ENCODE data around the gene SVOP. TPM values are rescaled to one million over a fixed set of nuclear protein-coding genes. Genes with fewer than 3 reads are reported as not detected.
"Not testable (repeated sequence)": the region's sequence is repeated elsewhere in the genome, so short reads cannot be mapped to it uniquely, and the experiment has no call there.

Gene SVOP
- total and polyA plus RNA-seq, 7 donors = 0.23 to 1.1 (median 0.68) TPM; not detected in 2

DNA sequence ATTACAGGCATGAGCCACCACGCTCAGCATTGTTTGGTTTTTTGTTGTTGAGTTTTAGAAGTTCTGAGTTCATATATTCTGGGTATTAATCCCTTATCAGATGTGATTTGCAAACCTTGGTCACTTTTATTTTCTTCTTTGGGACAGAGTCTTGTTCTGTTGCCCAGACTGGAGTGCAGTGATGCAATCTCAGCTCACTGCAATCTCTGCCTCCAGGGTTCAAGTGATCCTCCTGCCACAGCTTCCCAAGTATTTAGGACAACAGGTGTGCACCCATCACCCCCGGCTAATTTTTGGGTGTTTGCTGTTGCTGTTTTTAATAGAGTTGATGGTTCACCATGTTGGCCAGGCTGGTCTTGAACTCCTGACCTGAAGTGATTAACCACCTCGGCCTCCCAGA lies 43.3 kb upstream of the SVOP start:
- Histone ChIP-seq H3K4me1 (no peaks in the 10 kb centered on the region), H3K27me3 (no peaks in the 10 kb centered on the region), H3K27ac (no peak overlapping the region), H3K36me3 (peaks cover 7 to 62% (median 17%) of the 10 kb centered on the region in 4 donors), H3K4me3 (no peak overlapping the region), H3K9me3 (no peaks in the 10 kb centered on the region)
- no peak for DNase-seq
- WGBS, 2 donors = 64 to 88% methylated on average over 3 of the region's 3 CpGs
- TF ChIP-seq EP300 (IDR thresholded peaks at IDR 0.05) (no peak), POLR2A (IDR thresholded peaks at IDR 0.05) (no peak), POLR2AphosphoS5 (IDR thresholded peaks at IDR 0.05) (no peak), CTCF (IDR thresholded peaks at IDR 0.05) (no peak)
- intact Hi-C loops (cut with DNase I) = no loop called here

- H3K27ac ChIP-seq = no peak overlapping the region
- intact Hi-C loops (cut with DNase I) = no loop called here
- H3K27me3 ChIP-seq = no peaks in the 10 kb centered on the region
- H3K4me3 ChIP-seq = no peak overlapping the region
- no peak for TF ChIP-seq EP300 (IDR thresholded peaks at IDR 0.05)
- TF ChIP-seq CTCF (IDR thresholded peaks at IDR 0.05) = no peak
- TF ChIP-seq POLR2A (IDR thresholded peaks at IDR 0.05) = no peak
- no peak for TF ChIP-seq POLR2AphosphoS5 (IDR thresholded peaks at IDR 0.05)
- 94 to 96% methylated on average over 6 of the region's 6 CpGs for WGBS, 2 donors
- peaks cover 0 to 8% (median 4%) of the 10 kb centered on the region in 4 donors for H3K4me1 ChIP-seq
- no peak for DNase-seq
- peaks cover 0 to 64% (median 8%) of the 10 kb centered on the region in 4 donors for H3K36me3 ChIP-seq
- H3K9me3 ChIP-seq = no peaks in the 10 kb centered on the region
These were observed 37.9 kb upstream of the SVOP start for GRCh38 chr12:109058773-109059172.

DNA sequence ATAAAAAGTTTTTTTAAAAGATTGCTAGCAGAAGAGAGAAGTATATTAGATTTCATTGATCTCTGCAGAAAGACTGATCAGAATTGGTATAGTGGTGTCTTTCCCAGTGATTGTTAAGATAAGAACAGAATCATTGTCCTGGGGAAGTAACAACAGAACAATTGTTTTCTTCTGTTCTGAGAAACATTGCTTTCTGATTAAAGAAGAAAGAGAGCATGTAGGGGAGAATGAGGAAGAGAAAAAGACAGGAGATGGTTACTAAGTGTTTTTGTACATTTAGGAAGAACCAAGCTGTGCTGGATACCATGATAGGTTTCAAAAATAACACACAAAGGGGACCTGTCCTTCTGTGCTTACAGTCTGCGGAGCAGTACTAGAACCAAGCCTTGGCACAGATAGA lies 36.5 kb upstream of the SVOP start:
- TF ChIP-seq EP300 (IDR thresholded peaks at IDR 0.05) (no peak), CTCF (IDR thresholded peaks at IDR 0.05) (no peak), POLR2AphosphoS5 (IDR thresholded peaks at IDR 0.05) (no peak), POLR2A (IDR thresholded peaks at IDR 0.05) (no peak)
- WGBS, 2 donors = 97% methylated on average over 1 of the region's 1 CpG
- no peak overlapping the region for H3K27ac ChIP-seq

DNA sequence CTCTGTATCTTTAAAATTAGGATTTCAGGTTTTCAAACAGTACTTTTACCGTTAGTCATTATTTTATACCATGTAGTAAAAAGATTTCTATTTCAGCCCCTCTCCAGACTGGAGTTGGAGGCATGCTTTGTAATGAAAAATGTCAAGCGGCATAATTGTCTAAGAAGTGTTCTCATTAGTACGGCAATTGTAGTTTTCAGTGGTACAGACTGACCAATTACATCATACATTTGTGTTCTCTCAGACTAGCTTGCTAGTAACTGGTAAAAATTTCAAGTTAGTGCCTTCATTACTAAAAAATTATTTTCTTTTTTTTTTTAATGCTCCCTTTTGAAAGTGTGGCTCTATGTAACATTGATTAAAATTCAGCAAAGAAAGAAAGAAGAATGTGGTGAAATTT lies 36.0 kb upstream of the SVOP start:
- TF ChIP-seq EP300 (IDR thresholded peaks at IDR 0.05) (no peak), POLR2AphosphoS5 (IDR thresholded peaks at IDR 0.05) (no peak), POLR2A (IDR thresholded peaks at IDR 0.05) (no peak), CTCF (IDR thresholded peaks at IDR 0.05) (no peak)
- Histone ChIP-seq H3K36me3 (peaks cover 0 to 49% (median 8%) of the 10 kb centered on the region in 4 donors), H3K9me3 (no peaks in the 10 kb centered on the region), H3K4me3 (no peak overlapping the region), H3K27me3 (no peaks in the 10 kb centered on the region), H3K27ac (no peak overlapping the region), H3K4me1 (peaks cover 0 to 18% (median 15%) of the 10 kb centered on the region in 4 donors)
- WGBS, 2 donors = 81 to 90% methylated on average over 3 of the region's 3 CpGs
- DNase-seq = no peak
- intact Hi-C loops (cut with DNase I) = no loop called here

More for the DNA sequence above, 36.5 kb upstream of the SVOP start:
- DNase-seq = no peak
- Histone ChIP-seq H3K9me3 (no peaks in the 10 kb centered on the region), H3K36me3 (peaks cover 0 to 51% (median 8%) of the 10 kb centered on the region in 4 donors), H3K4me1 (peaks cover 0 to 15% (median 13%) of the 10 kb centered on the region in 4 donors), H3K27me3 (no peaks in the 10 kb centered on the region), H3K4me3 (no peak overlapping the region)
- intact Hi-C loops (cut with DNase I) = no loop called here

DNA sequence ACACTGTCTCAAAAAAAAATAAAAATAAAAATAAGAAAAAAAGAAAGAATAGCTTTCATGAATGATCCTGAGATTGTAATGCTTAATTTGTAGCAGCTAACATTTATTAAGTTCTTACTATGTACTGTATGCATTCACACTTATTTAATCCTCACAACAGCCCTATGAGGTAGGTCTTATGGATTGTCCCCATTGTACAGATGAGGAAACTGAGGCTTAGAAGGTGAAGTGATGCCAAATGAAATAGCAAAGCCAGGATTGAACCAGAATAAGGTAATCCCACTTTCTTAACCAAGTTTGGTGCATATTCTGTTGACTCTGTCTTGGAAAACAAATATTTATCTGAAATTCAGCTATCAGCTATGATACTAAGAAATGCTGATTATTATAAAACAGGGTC lies 33.7 kb upstream of the SVOP start:
- Histone ChIP-seq H3K4me1 (peaks cover 0 to 19% (median 15%) of the 10 kb centered on the region in 4 donors), H3K36me3 (peaks cover 0 to 28% (median 8%) of the 10 kb centered on the region in 4 donors), H3K9me3 (no peaks in the 10 kb centered on the region), H3K4me3 (no peak overlapping the region), H3K27me3 (no peaks in the 10 kb centered on the region), H3K27ac (no peak overlapping the region)
- intact Hi-C loops (cut with DNase I) = loop anchor here (5.0 kb wide), 2 partner anchors 102 to 492 kb away; partner anchors contain the start of genes ISCU and SART3
- no peak for DNase-seq
- TF ChIP-seq EP300 (IDR thresholded peaks at IDR 0.05) (no peak), POLR2AphosphoS5 (IDR thresholded peaks at IDR 0.05) (no peak), CTCF (IDR thresholded peaks at IDR 0.05) (no peak), POLR2A (IDR thresholded peaks at IDR 0.05) (no peak)

DNA sequence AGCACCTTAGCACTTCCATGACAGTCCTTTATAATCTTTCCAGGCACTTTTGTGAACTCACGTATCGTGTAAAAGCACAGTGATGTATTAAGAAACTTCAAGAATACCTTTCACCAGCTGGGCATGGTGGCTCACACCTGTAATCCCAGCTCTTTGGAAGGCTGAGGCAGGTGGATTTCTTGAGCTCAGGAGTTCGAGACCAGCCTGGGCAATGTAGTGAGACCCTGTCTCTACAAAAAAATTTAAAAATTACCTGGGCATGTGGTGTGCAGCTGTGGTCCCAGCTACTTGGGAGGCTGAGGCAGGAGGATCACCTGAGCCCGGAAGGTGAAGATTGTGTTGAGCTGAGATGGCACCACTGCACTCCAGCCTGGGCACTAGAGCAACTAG lies 33.3 kb upstream of the SVOP start:
- WGBS, 2 donors = 52 to 69% methylated on average over 4 of the region's 4 CpGs
- H3K36me3 ChIP-seq = peaks cover 0 to 24% (median 6%) of the 10 kb centered on the region in 4 donors
- H3K4me3 ChIP-seq = peak overlapping the region in 1 of 4 donors; percentile 99
- H3K9me3 ChIP-seq, DNase-seq, H3K27me3 ChIP-seq: not testable (repeated sequence)
- peak overlapping the region in 3 of 4 donors; percentile 86 to 88 (median 87) for H3K27ac ChIP-seq
- intact Hi-C loops (cut with DNase I) = loop anchor here (5.0 kb wide), 2 partner anchors 102 to 492 kb away; partner anchors contain the start of genes ISCU and SART3
- peaks cover 0 to 19% (median 15%) of the 10 kb centered on the region in 4 donors for H3K4me1 ChIP-seq
